ENCODE data around the gene P2RY12. TPM values are rescaled to one million over a fixed set of nuclear protein-coding genes. Genes with fewer than 3 reads are reported as not detected.

P2RY12 gene
- total and polyA plus RNA-seq, 2 donors (not counting 3 experiments of a cell fraction or from before 2014, with no cell fraction given) = not detected

- dilution Hi-C loops (cut with MboI; ENCODE audit: extremely low pct_ligation_motif_present, low sequenced_read_pairs) (no loop called here), intact Hi-C loops (cut with micrococcal nuclease) (no loop called here)
- POLR2A ChIA-PET = no interaction called here
- CTCF ChIA-PET = interaction anchor here (2.0 kb wide), 1 partner anchor 9 kb away, joined by 6 read pairs; no protein-coding TSS in a partner anchor
- Histone ChIP-seq H3K27ac (ENCODE audit: insufficient read depth, low read depth, low read length) (no peak overlapping the region), H4K20me1 (replicated peaks; ENCODE audit: control insufficient read depth, extremely low read depth, insufficient read depth, low read length) (no peaks in the 10 kb centered on the region), H2AFZ (ENCODE audit: low read depth, low read length) (no peak overlapping the region), H3K9me1 (replicated peaks; ENCODE audit: control insufficient read depth, extremely low read depth, insufficient read depth, low read length) (no peaks in the 10 kb centered on the region), H3K36me3 (ENCODE audit: control insufficient read depth in 2 of 2, extremely low read depth in 1 of 2, insufficient read depth in 2 of 2, low read length in 2 of 2) (no peaks in the 10 kb centered on the region), H3K9me3 (replicated peaks; ENCODE audit: control insufficient read depth, insufficient read depth, low read length) (no peaks in the 10 kb centered on the region), H3K9ac (replicated peaks; ENCODE audit: extremely low read depth, insufficient read depth, low read length) (no peak overlapping the region), H3K4me3 (replicated peaks in 1 of 3; ENCODE audit: insufficient read depth in 1 of 3, low read depth in 1 of 3, low read length in 3 of 3) (no peak overlapping the region), H3K4me1 (ENCODE audit: control insufficient read depth, extremely low read depth, insufficient read depth, low read length) (no peaks in the 10 kb centered on the region), H3K27me3 (ENCODE audit: control insufficient read depth in 2 of 2, insufficient read depth in 2 of 2, low read length in 2 of 2) (peaks cover 2 to 3% of the 10 kb centered on the region in 2 experiments), H3K79me2 (ENCODE audit: control insufficient read depth, insufficient read depth, low read length) (no peaks in the 10 kb centered on the region), H3K4me2 (ENCODE audit: insufficient read depth, low read length) (no peak overlapping the region)
- TF ChIP-seq EZH2 (IDR thresholded peaks at IDR 0.05; ENCODE audit: borderline replicate concordance, low read depth, low read length, severe bottlenecking) (no peak), FOS (IDR thresholded peaks at IDR 0.05; ENCODE audit: borderline replicate concordance, insufficient read depth, low read length) (no peak), POLR2A (IDR thresholded peaks at IDR 0.05; ENCODE audit: low read depth, low read length) (no peak)
- no TSS peak for BruUV-seq (replicated peaks)
- FAIRE-seq = no peak
- no peak for DNase-seq (ENCODE audit: low read depth, low spot score)
Measured at GRCh38 chr3:151394611-151395010, 10.1 kb upstream of the P2RY12 start.

- no peak overlapping the region for H3K4me3 ChIP-seq (replicated peaks in 1 of 3; ENCODE audit: insufficient read depth in 1 of 3, low read depth in 1 of 3, low read length in 3 of 3)
- no peak overlapping the region for H2AFZ ChIP-seq (ENCODE audit: low read depth, low read length)
- no peaks in the 10 kb centered on the region for H3K4me1 ChIP-seq (ENCODE audit: control insufficient read depth, extremely low read depth, insufficient read depth, low read length)
- no peak for DNase-seq (ENCODE audit: low read depth, low spot score)
- H3K27ac ChIP-seq (ENCODE audit: insufficient read depth, low read depth, low read length) = no peak overlapping the region
- H3K36me3 ChIP-seq (ENCODE audit: control insufficient read depth in 2 of 2, extremely low read depth in 1 of 2, insufficient read depth in 2 of 2, low read length in 2 of 2) = no peaks in the 10 kb centered on the region
- POLR2A ChIA-PET = no interaction called here
- intact Hi-C loops (cut with micrococcal nuclease) = no loop called here
- no peaks in the 10 kb centered on the region for H3K9me3 ChIP-seq (replicated peaks; ENCODE audit: control insufficient read depth, insufficient read depth, low read length)
- FAIRE-seq = no peak
- H3K27me3 ChIP-seq (ENCODE audit: control insufficient read depth in 2 of 2, insufficient read depth in 2 of 2, low read length in 2 of 2) = peaks cover 2 to 3% of the 10 kb centered on the region in 2 experiments
- H3K9ac ChIP-seq (replicated peaks; ENCODE audit: extremely low read depth, insufficient read depth, low read length) = no peak overlapping the region
- dilution Hi-C loops (cut with MboI; ENCODE audit: extremely low pct_ligation_motif_present, low sequenced_read_pairs) = no loop called here
- no peaks in the 10 kb centered on the region for H3K9me1 ChIP-seq (replicated peaks; ENCODE audit: control insufficient read depth, extremely low read depth, insufficient read depth, low read length)
- TF ChIP-seq GATA2 (IDR thresholded peaks at IDR 0.05; ENCODE audit: insufficient read depth, insufficient read length, low read depth, low read length) (no peak), POLR2A (IDR thresholded peaks at IDR 0.05; ENCODE audit: low read depth, low read length) (no peak), FOS (IDR thresholded peaks at IDR 0.05; ENCODE audit: borderline replicate concordance, insufficient read depth, low read length) (no peak), MYC (IDR thresholded peaks at IDR 0.05; ENCODE audit: low read depth, low read length) (no peak), EZH2 (IDR thresholded peaks at IDR 0.05; ENCODE audit: borderline replicate concordance, low read depth, low read length, severe bottlenecking) (no peak), POLR2AphosphoS5 (IDR thresholded peaks at IDR 0.05; ENCODE audit: insufficient read depth, low read depth, low read length) (no peak), JUN (IDR thresholded peaks at IDR 0.05; ENCODE audit: borderline replicate concordance, insufficient read depth, insufficient read length, low read depth) (no peak)
- TF ChIP-seq, protein P1, sequence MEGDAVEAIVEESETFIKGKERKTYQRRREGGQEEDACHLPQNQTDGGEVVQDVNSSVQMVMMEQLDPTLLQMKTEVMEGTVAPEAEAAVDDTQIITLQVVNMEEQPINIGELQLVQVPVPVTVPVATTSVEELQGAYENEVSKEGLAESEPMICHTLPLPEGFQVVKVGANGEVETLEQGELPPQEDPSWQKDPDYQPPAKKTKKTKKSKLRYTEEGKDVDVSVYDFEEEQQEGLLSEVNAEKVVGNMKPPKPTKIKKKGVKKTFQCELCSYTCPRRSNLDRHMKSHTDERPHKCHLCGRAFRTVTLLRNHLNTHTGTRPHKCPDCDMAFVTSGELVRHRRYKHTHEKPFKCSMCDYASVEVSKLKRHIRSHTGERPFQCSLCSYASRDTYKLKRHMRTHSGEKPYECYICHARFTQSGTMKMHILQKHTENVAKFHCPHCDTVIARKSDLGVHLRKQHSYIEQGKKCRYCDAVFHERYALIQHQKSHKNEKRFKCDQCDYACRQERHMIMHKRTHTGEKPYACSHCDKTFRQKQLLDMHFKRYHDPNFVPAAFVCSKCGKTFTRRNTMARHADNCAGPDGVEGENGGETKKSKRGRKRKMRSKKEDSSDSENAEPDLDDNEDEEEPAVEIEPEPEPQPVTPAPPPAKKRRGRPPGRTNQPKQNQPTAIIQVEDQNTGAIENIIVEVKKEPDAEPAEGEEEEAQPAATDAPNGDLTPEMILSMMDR (IDR thresholded peaks at IDR 0.05; ENCODE audit: extremely low read depth in 1 of 2, insufficient read depth in 1 of 2, low read depth in 1 of 2, low read length in 2 of 2) = no peak
- TF ChIP-seq, protein P2, sequence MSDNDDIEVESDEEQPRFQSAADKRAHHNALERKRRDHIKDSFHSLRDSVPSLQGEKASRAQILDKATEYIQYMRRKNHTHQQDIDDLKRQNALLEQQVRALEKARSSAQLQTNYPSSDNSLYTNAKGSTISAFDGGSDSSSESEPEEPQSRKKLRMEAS (IDR thresholded peaks at IDR 0.05; ENCODE audit: insufficient read depth, insufficient read length) = no peak
- no peak overlapping the region for H3K4me2 ChIP-seq (ENCODE audit: insufficient read depth, low read length)
- CTCF ChIA-PET = no interaction called here
- no TSS peak for BruUV-seq (replicated peaks)
- H3K79me2 ChIP-seq (ENCODE audit: control insufficient read depth, insufficient read depth, low read length) = no peaks in the 10 kb centered on the region
- H4K20me1 ChIP-seq (replicated peaks; ENCODE audit: control insufficient read depth, extremely low read depth, insufficient read depth, low read length) = no peaks in the 10 kb centered on the region
Measured at GRCh38 chr3:151393941-151394340, 9.4 kb upstream of the P2RY12 start.
